GM04504 (cell line): Measurements from ENCODE around the gene IDUA.
"Not testable (repeated sequence)": the region's sequence is repeated elsewhere in the genome, so short reads cannot be mapped to it uniquely, and the experiment has no call there.

Experiments used
- DNase-seq: peaks from one replicate; pipeline ENCODE4 v3.0.0-alpha.2; 2012; ENCODE audit warnings: low read depth

IDUA gene

DNA sequence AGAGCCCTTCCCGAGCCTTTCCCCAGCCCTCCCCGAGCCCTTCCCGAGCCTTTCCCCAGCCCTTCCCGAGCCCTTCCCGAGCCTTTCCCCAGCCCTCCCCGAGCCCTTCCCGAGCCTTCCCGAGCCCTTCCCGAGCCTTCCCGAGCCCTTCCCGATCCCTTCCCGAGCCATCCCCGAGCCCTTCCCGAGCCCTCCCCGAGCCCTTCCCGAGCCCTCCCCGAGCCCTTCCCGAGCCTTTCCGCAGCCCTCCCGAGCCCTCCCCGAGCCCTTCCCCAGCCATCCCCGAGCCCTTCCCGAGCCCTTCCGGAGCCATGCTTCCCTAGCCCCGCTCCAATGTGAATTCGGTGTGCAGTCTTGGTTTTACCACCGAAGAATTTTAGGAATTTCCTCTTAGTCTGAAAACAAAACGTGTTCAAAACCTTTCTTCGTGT, 59.8 kb downstream of the IDUA start:
- DNase-seq = peak; percentile 68

DNA sequence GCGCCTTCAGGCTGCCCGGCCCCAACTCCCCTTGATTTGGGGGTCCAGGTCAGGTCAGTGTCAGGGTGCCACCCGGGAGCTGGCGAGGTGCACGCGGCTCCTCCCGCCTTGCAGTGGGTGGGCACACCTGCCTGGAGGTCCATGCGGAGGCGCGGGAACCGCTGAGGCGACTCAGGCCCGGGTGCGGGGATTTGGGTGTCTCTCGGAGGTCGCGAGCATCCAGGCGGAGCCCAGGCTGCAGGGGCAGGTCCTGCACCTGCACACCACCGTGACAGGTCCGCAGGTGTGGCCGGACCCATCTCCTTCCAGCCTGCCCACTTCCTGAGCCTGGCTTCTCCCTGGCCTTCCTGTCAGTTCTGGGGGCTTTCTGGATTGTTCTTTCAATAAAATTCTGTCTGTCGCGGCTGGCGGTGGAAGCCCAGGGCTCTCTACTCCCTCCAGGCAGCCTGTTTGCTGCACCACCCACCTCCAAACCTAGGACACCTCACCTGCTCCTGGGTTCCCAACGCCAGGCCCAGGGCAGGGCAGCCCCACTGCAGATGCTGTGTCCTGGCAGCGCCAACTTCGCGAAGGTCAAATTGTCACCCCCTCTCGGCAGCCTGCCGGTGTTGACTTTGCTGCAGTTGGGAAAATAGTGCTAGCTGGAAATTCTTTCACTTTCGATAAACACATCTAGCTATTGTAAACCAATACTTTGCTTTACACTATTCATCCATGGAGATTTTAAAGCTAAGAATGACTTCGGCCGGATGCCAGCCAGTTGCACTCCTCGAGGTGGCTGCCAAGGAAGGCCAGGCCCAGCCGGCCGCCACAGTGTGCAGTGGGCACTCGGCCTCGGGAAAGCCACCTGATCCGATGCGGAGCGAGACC, 60.5 kb downstream of the IDUA start:
- DNase-seq = no peak

DNA sequence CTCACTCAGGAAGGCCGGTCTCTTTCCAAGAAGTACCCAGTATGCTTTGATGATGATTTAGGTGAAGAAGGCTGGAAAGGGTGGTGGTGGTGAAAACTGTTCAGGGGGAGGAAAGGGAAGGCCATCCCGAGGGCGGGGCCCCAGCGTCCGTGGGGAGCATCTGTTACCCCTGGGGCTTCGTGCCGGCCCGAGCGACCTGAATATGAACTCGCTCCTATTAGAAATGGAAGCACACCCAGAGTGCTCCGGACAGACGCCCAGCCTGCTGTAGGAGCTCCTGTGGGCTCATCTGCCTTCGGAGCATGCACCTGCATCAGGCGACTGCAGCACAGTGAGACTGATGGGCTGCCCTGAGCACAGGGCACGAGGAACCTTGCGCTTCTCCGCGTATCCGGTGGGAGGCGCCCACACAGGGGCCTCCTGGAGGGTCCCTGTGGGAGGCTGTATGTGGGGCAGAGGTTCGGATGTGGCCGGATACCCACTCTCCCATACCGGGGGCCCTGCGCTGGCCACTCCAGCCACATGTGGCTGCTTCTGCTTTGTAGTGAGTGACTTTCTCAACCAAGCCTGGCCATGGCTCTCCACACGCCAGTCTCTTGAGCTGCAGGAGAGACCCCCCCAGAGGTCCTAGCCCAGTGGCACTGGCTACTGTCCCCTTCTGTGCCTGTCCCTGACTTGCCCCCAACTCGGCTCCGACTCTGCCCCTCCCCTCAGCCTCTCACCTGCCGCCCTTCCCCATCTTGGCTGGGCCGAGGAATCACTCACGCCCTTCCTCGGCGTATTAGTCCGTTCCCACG, 61.3 kb downstream of the IDUA start:
- DNase-seq = no peak

DNA sequence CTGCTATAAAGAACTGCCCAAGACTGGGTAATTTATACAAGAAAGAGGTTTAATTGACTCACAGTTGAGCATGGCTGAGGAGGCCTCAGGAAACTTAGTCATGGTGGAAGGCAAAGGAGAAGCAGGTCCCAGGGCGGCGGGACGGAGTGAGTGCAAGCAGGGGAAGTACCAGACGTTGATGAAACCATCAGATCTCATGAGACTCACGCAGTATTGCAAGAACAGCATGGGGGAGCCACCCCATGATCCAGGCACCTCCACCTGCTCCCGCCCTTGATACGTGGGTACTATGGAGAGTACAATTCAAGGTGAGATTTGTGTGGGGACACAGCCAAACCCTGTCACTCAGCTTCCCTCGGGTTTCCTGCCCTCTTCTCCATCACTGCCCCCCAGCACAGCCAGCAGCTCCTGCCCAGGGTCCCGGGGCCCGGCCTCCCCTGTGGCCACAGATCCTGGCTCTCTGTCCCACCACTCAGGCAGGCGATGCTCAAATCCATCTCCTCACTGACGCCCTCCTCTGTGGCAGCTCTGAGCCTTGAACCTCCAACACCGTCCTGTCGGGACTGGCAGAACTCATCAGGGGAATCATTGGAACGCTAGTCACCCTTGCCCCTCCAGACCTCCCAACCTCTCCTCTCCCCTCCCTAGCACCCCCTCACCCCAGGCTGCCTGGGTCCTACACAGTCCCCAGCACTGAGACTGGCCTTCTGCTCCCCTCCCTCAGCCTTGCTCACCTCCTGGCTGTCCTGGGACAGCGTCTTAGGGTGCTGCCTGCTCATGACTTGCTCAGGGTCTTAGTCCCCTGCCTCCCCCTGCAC, 62.1 kb downstream of the IDUA start:
- no peak for DNase-seq

DNA sequence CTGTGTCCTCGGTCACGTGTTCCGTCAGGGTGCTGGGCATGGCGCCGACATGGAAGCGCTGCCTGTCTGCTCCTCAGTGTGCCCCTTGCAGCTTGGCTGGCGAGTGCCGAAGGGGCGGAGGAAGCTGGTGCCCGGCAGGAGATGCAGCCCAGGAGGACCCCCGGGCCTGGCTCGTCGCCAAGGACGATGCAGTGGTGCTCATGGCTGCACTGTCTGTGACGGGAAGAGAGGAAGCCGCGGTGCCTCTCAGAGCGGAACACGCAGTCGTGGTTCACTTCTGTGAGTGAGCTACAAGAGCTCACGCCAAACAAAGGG, 62.7 kb downstream of the IDUA start:
- no peak for DNase-seq

DNA sequence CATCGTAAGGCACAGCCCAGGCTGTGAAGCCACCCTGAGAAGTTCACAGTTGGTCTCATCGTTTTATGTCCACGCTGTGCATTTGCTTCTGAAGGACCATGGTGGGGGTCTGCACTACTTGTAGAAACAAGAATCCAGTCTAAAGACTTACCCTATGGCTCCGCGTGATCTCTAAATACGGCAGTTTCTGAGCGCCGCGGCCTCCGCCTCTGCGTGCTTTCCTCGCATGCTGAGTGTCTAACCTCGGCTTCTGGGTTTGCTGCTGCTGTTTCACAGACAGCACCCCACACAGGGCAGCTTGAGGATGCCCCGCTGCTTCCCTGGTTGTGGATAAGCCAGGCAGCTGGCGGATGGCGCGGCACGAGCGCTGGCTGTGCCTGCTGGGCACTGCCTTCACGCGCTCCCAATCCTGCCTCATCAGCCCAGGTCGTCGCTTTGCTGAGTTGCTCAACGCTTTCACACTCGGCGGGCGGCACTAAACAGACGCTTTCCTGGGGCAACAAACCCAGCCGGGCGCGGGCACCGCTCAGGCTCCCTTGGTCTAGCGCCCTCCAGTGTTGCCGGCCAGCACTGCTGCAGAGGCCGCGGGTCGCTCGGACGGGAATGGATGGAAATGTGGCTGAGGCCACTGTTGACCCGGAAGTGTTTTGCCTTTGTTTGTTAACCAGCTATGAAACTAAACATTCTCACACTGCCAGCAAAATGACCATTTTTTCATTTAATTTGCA, 63.8 kb downstream of the IDUA start:
- DNase-seq = no peak

DNA sequence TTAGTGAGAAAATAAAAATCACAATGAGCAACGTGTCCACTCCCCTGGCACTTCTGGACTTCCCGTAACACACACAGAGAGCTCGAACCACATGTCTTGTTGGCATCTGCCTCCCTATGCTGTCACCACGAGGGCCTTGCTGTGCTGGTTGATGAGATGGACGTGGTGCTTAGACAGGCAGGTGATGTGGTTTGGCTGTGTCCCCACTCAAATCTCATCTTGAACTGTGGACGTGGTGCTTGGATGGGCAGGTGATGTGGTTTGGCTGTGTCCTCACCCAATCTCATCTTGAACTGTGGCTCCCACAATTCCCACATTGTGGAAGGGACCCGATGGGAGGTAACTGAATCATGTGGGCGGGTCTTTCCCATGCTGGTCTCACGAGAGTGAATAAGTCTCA, 64.6 kb downstream of the IDUA start:
- DNase-seq = no peak

DNA sequence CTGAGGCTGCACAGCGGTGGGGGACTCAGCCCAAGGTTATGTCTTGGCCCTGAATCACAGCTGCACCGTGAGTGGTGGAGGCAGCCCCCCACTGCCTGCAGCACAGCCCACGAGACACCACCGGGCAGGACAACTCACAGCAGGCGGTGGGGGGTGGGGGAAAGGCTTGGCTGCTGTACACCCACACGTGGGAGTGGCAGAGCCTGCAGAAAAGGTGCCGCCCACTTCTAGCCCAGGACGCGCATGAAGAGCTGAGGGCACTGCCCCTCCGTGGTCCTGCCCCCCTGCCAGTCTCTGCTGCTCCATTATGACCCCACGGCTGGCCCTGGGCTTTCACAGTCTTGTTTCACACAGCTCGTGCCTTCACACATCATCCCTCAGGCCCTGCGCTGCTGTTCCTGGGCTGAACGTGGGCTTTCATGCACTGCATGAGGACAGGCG, 65.4 kb downstream of the IDUA start:
- no peak for DNase-seq

DNA sequence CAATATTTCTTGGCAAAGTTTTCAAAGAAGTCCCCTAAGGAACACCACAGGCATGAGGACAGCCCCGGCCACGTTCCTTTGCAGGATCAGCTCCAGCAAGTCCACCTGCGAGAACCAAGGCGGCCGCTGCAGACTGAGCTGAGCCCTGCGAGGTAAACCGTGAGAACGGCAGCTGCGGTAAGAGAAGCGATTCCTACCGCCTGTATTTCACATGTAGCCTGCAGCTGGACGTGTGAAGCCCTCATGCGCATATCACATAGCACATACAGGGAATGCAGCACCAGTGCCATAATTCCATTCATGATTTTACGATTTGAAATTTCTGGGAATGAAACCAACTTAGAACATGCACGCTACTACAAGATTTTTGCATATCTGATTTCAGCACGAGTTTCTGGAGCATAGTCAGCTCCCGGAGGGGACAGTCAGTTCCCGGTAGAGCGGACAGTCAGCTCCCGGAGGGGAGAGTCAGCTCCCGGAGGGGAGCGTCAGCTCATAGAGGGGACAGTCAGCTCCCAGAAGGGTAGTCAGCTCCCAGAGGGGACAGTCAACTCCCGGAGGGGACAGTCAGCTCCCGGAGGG, 66.3 kb downstream of the IDUA start:
- DNase-seq = peak; percentile 73

DNA sequence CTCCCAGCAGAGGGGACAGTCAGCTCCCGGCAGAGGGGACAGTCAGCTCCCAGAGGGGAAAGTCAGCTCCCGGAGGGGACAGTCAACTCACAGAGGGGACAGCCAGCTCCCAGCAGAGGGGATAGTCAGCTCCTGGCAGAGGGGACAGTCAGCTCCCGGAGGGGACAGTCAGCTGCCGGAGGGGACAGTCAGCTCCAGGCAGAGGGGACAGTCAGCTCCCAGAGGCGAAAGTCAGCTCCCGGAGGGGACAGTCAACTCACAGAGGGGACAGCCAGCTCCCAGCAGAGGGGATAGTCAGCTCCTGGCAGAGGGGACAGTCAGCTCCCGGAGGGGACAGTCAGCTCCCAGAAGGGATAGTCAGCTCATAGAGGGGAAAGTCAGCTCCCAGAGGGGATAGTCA, 67.0 kb downstream of the IDUA start:
- not testable (repeated sequence) for DNase-seq
